Esophagus squamous epithelium (tissue), 5 donors: ENCODE measurements around the gene HDAC11. TPM values are rescaled to one million over a fixed set of nuclear protein-coding genes. Genes with fewer than 3 reads are reported as not detected.

Source experiments
- DNase-seq: peaks from one replicate; lab custom pipeline; 2025; lab: John Stamatoyannopoulos, UW
- H3K27ac ChIP-seq, 4 donors: fragments of 200-600 bp; sonication (generic); one replicate each; pipeline ENCODE4 v1.5.1; 2016 to 2019; ENCODE audit warnings: mild to moderate bottlenecking in 1 of 4
- H3K27me3 ChIP-seq, 4 donors: fragments of 200-600 bp; sonication (generic); 1 replicate in 3 of 4; 2 replicates in 1 of 4; pipeline versions ENCODE4 v1.5.1 to v1.6.0; 2017 to 2021; ENCODE audit warnings: antibody characterized with exemption in 1 of 4
- H3K36me3 ChIP-seq, 3 donors: fragments of 200-600 bp; sonication (generic); one replicate each; pipeline ENCODE4 v1.5.1; 2016 to 2019
- H3K4me1 ChIP-seq, 3 donors: fragments of 200-600 bp; sonication (generic); one replicate each; pipeline ENCODE4 v1.5.1; 2017 to 2019
- H3K4me3 ChIP-seq, 4 donors: fragments of 200-600 bp; sonication (generic); 1 replicate in 3 of 4; 2 replicates in 1 of 4; pipeline ENCODE4 v1.5.1; 2016 to 2019; ENCODE audit warnings: mild to moderate bottlenecking in 2 of 4, moderate library complexity in 1 of 4
- H3K9me3 ChIP-seq, 3 donors: fragments of 200-600 bp; sonication (generic); one replicate each; pipeline ENCODE4 v1.5.1; 2016 to 2019
- POLR2A ChIP-seq, 4 donors: fragments of 450-650 bp; IDR thresholded peaks; one replicate each; pipeline ENCODE4 v1.6.1; 2017; ENCODE audit warnings: antibody characterized with exemption in 4 of 4, mild to moderate bottlenecking in 4 of 4, moderate library complexity in 3 of 4
- WGBS, 2 donors: methylation state at CpG; one replicate each; pipeline ENCODE4 v1.1.5; 2018; 5-methylcytosine and 5-hydroxymethylcytosine counted together
- intact Hi-C: fragments of 100-400 bp; cut with DNase I; formaldehyde crosslinking; loops from one replicate; pipeline ENCODE4 v1.15.0; 2022
- total RNA-seq, 4 donors: library from RNA; depleted of rRNA; stranded (reverse); fragments of >200 nt; gene quantifications; one replicate each; pipeline ENCODE4 v1.1.0, GENCODE V29; 2016
- TF ChIP-seq, protein P1 (sequence below), 6 experiments: fragments of 450-650 bp in 4 of 6; fragments of 200-600 bp in 2 of 6; sonication (generic) in 2 of 6; IDR thresholded peaks; one replicate each; pipeline ENCODE4 v1.5.1; 2016 to 2019; ENCODE audit warnings: antibody characterized with exemption in 6 of 6, mild to moderate bottlenecking in 4 of 6, moderate library complexity in 4 of 6
- donor health status: DM: yes; HTN: yes; CAD: no.

Gene HDAC11
- total RNA-seq, 4 donors from 2014 or later = 8.1 to 25.4 (median 12.3) TPM

DNA sequence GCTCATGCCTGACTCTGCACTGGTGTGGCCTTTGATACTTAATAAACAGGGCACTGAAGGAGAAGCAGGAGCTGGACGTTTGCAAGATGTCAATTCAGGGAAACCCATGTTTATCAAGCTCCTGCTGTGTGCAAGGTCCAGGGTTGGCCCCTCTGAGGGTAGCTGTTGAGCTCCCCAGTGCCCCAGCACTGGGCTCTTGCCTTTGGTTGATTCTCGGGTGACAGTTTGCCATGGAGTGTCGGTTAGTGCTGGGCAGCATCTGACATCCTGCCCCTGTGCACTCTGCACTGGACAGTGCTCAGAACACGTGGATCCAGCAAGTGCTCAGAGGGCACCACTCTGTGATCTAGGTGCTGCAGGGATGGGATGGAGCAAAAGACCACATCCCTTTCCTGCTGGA, 7.3 kb downstream of the HDAC11 start:
- intact Hi-C loops = no loop called here
- TF ChIP-seq, protein P1, sequence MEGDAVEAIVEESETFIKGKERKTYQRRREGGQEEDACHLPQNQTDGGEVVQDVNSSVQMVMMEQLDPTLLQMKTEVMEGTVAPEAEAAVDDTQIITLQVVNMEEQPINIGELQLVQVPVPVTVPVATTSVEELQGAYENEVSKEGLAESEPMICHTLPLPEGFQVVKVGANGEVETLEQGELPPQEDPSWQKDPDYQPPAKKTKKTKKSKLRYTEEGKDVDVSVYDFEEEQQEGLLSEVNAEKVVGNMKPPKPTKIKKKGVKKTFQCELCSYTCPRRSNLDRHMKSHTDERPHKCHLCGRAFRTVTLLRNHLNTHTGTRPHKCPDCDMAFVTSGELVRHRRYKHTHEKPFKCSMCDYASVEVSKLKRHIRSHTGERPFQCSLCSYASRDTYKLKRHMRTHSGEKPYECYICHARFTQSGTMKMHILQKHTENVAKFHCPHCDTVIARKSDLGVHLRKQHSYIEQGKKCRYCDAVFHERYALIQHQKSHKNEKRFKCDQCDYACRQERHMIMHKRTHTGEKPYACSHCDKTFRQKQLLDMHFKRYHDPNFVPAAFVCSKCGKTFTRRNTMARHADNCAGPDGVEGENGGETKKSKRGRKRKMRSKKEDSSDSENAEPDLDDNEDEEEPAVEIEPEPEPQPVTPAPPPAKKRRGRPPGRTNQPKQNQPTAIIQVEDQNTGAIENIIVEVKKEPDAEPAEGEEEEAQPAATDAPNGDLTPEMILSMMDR (IDR thresholded peaks at IDR 0.05) = no peak
- peaks cover 0 to 57% (median 5%) of the 10 kb centered on the region in 3 donors for H3K36me3 ChIP-seq
- 70% methylated on average over 2 of the region's 4 CpGs; no CpG with 5 or more reads in 1 of the 2 donors for WGBS, 2 donors
- no peaks in the 10 kb centered on the region for H3K9me3 ChIP-seq
- no peak overlapping the region for H3K4me3 ChIP-seq
- no peak overlapping the region for H3K27ac ChIP-seq
- no peaks in the 10 kb centered on the region for H3K27me3 ChIP-seq
- no peak for DNase-seq
- peaks cover 17 to 39% (median 22%) of the 10 kb centered on the region in 3 donors for H3K4me1 ChIP-seq

DNA sequence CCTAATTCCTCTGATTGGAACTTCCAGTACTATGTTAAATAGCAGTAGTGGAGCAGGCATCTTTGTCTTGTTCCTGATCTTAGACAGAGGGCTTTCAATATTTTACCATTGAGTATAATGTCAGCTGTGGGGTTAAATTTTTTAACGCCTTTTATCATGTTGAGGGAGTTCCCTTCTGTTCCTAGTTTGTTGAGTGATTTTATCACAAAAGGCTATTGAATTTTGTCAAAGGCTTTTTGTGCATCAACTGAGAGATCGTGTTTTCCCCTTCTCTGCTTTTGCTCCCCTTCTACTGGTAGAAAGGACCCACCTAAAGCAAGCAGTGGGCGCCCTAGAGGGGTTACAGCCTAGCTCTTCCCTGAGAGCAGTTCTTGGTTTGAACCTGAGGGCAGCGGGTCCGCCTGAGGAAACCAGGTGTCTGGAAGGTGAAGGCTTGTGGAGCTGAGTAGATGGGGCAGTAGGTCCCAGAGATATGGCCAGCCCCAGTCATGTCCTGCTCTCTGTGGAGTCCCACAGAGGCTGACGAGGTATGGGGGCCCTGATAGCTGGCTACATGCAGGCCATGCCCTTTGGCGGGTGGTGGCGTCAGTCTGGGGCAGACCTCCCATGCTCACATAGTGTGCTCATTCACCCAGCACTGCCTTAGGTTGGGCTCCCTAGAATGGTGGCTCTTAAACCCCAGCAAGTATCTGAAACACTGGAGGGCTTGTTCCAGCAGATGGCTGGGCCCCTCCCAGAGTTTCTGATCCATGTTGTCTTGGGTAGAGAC, 11.3 kb downstream of the HDAC11 start:
- H3K4me3 ChIP-seq = no peak overlapping the region
- H3K27ac ChIP-seq = no peak overlapping the region
- H3K4me1 ChIP-seq = peaks cover under 1 to 7% (median 4%) of the 10 kb centered on the region in 3 donors
- no peak for TF ChIP-seq POLR2A (IDR thresholded peaks at IDR 0.05)
- TF ChIP-seq, protein P1 (IDR thresholded peaks at IDR 0.05) = no peak
- no peaks in the 10 kb centered on the region for H3K9me3 ChIP-seq
- no peaks in the 10 kb centered on the region for H3K27me3 ChIP-seq
- H3K36me3 ChIP-seq = peaks cover 0 to 68% (median 5%) of the 10 kb centered on the region in 3 donors
- no peak for DNase-seq
- WGBS, 2 donors = 75 to 96% methylated on average over 5 of the region's 8 CpGs
- intact Hi-C loops = no loop called here

DNA sequence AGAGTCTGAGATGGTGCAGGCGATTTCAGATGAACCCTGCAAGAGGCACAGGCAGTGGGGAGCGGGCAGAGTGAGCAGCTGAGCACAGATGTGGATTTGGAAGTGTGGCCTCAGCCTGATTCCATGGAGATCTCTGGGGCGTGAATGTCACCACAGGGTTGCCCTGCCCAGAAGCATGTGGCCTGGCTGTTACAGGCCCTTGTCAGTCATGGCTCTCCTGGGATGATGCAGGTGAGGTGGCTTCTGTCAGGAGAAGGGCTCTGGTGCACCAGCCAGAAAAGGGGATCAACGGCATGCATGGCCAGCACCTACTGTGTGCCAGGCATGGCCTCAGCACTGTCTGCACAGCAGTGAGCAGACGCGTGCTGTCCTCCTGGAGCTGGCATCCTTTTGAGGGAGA, 11.9 kb downstream of the HDAC11 start:
- Histone ChIP-seq H3K27ac (no peak overlapping the region), H3K9me3 (no peaks in the 10 kb centered on the region), H3K4me1 (peaks cover 5 to 14% (median 8%) of the 10 kb centered on the region in 3 donors), H3K27me3 (no peaks in the 10 kb centered on the region), H3K4me3 (no peak overlapping the region), H3K36me3 (peaks cover 0 to 64% (median 5%) of the 10 kb centered on the region in 3 donors)
- no peak for DNase-seq
- no peak for TF ChIP-seq POLR2A (IDR thresholded peaks at IDR 0.05)
- TF ChIP-seq, protein P1 (IDR thresholded peaks at IDR 0.05) = no peak
- intact Hi-C loops = no loop called here
- 87 to 100% methylated on average over 2 to 3 of the region's 6 CpGs for WGBS, 2 donors

DNA sequence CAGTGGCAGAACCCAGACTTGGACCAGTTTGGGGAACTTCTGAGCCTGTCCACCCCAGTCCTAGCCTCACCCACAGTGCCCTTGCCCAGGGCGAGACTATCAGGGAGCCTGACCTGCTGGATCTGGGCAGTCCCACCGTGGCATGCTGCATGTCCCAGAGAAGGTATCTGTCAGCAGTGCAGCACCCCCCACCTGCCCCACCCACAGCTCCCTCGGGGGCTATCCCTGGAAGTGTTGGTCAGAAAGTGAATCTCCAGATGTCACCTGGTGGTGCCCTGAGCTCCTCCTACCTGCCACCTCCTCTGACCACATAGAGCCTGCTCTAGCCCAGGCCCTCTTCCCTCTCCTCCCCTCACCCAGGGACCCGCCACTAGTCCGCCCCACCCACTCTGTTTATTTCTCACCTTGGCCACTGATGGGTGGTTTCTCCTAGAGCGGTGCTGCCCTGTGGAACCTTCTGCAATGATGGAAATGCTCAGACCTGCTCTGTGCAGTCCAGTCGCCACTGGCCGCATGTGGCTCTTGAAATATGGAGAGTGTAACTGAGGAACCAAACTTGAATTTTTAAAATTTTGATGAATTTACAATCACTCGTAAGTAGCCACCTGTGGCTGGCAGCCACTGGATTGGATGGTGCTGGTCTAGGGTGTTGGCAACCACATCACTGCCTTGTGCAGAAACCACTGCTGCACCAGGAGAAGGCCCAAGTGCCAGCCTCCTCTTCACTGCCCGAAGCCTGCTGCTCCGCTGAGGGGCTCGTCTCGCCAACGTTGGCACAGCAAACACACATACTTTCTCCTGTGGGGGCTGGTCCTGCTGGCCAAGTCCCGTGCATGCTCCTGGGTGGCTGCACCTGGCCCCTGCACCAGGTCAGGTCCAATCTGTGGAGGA, 13.1 kb downstream of the HDAC11 start:
- TF ChIP-seq POLR2A (IDR thresholded peaks at IDR 0.05) = no peak
- TF ChIP-seq, protein P1 (IDR thresholded peaks at IDR 0.05) = no peak
- Histone ChIP-seq H3K4me1 (peaks cover 5 to 16% (median 8%) of the 10 kb centered on the region in 3 donors), H3K27me3 (no peaks in the 10 kb centered on the region), H3K4me3 (no peak overlapping the region), H3K36me3 (peaks cover 0 to 55% (median 5%) of the 10 kb centered on the region in 3 donors), H3K9me3 (no peaks in the 10 kb centered on the region), H3K27ac (no peak overlapping the region)
- WGBS, 2 donors = 82% methylated on average over 7 to 10 of the region's 15 CpGs
- intact Hi-C loops = no loop called here
- DNase-seq = no peak
